ENCODE measurements around the gene AIG1.

The AIG1 gene

GRCh38 chr6:143262859-143263258 lies 202.2 kb downstream of the AIG1 start:
- Histone ChIP-seq H2AFZ (ENCODE audit: low read length) (no peak overlapping the region), H3K9me3 (replicated peaks; ENCODE audit: insufficient read depth, low read length) (no peaks in the 10 kb centered on the region), H3K4me1 (ENCODE audit: low read length) (no peaks in the 10 kb centered on the region), H3K27me3 (replicated peaks; ENCODE audit: insufficient read depth, low read length) (no peaks in the 10 kb centered on the region), H3K36me3 (replicated peaks; ENCODE audit: insufficient read depth, low read length) (no peaks in the 10 kb centered on the region), H3K79me2 (ENCODE audit: low read length) (no peaks in the 10 kb centered on the region), H3K4me3 (ENCODE audit: low read length) (no peak overlapping the region), H4K20me1 (ENCODE audit: insufficient read depth, low read length) (no peaks in the 10 kb centered on the region), H3F3A (ENCODE audit: insufficient read depth, low read length) (no peaks in the 10 kb centered on the region), H3K9me2 (replicated peaks; ENCODE audit: insufficient read depth, low read length) (no peaks in the 10 kb centered on the region), H3K4me2 (ENCODE audit: low read depth, low read length) (no peak overlapping the region), H3K9ac (ENCODE audit: low read length) (no peak overlapping the region), H3K27ac (ENCODE audit: low read length) (no peak overlapping the region)
- DNase-seq, result no peak
- TF ChIP-seq CTCF (IDR thresholded peaks at IDR 0.05; ENCODE audit: low read length) (no peak), EZH2 (optimal IDR thresholded peaks at IDR 0.05; ENCODE audit: low read depth, low read length) (no peak)

GRCh38 chr6:143264379-143264778 lies 203.7 kb downstream of the AIG1 start:
- Histone ChIP-seq H3K79me2 (ENCODE audit: low read length) (no peaks in the 10 kb centered on the region), H3K9ac (ENCODE audit: low read length) (no peak overlapping the region), H3K27ac (ENCODE audit: low read length) (no peak overlapping the region), H3K4me3 (ENCODE audit: low read length) (no peak overlapping the region), H4K20me1 (ENCODE audit: insufficient read depth, low read length) (no peaks in the 10 kb centered on the region), H3K4me1 (ENCODE audit: low read length) (no peaks in the 10 kb centered on the region), H3F3A (ENCODE audit: insufficient read depth, low read length) (no peaks in the 10 kb centered on the region), H3K9me2 (replicated peaks; ENCODE audit: insufficient read depth, low read length) (no peaks in the 10 kb centered on the region), H3K36me3 (replicated peaks; ENCODE audit: insufficient read depth, low read length) (no peaks in the 10 kb centered on the region), H3K4me2 (ENCODE audit: low read depth, low read length) (no peak overlapping the region), H2AFZ (ENCODE audit: low read length) (no peak overlapping the region), H3K9me3 (replicated peaks; ENCODE audit: insufficient read depth, low read length) (no peaks in the 10 kb centered on the region), H3K27me3 (replicated peaks; ENCODE audit: insufficient read depth, low read length) (no peaks in the 10 kb centered on the region)
- no peak for DNase-seq
- no peak for TF ChIP-seq EZH2 (optimal IDR thresholded peaks at IDR 0.05; ENCODE audit: low read depth, low read length)

GRCh38 chr6:143264986-143265764 lies 204.5 kb downstream of the AIG1 start:
- H3K27ac ChIP-seq (ENCODE audit: low read length), result no peak overlapping the region
- DNase-seq, result no peak
- H3F3A ChIP-seq (ENCODE audit: insufficient read depth, low read length), result no peaks in the 10 kb centered on the region

GRCh38 chr6:143267760-143268159 lies 207.1 kb downstream of the AIG1 start:
- Histone ChIP-seq H2AFZ (ENCODE audit: low read length) (no peak overlapping the region), H3K9ac (ENCODE audit: low read length) (no peak overlapping the region), H3K9me3 (replicated peaks; ENCODE audit: insufficient read depth, low read length) (no peaks in the 10 kb centered on the region), H3F3A (ENCODE audit: insufficient read depth, low read length) (no peaks in the 10 kb centered on the region), H3K4me3 (ENCODE audit: low read length) (no peak overlapping the region), H4K20me1 (ENCODE audit: insufficient read depth, low read length) (no peaks in the 10 kb centered on the region), H3K79me2 (ENCODE audit: low read length) (no peaks in the 10 kb centered on the region), H3K27me3 (replicated peaks; ENCODE audit: insufficient read depth, low read length) (no peaks in the 10 kb centered on the region), H3K4me1 (ENCODE audit: low read length) (no peaks in the 10 kb centered on the region), H3K9me2 (replicated peaks; ENCODE audit: insufficient read depth, low read length) (no peaks in the 10 kb centered on the region), H3K36me3 (replicated peaks; ENCODE audit: insufficient read depth, low read length) (no peaks in the 10 kb centered on the region), H3K27ac (ENCODE audit: low read length) (no peak overlapping the region), H3K4me2 (ENCODE audit: low read depth, low read length) (no peak overlapping the region)
- no peak for TF ChIP-seq CTCF (IDR thresholded peaks at IDR 0.05; ENCODE audit: low read length)
- TF ChIP-seq EZH2 (optimal IDR thresholded peaks at IDR 0.05; ENCODE audit: low read depth, low read length), result no peak
- DNase-seq, result no peak

More at GRCh38 chr6:143264986-143265764, 204.5 kb downstream of the AIG1 start:
- H3K9me3 ChIP-seq (replicated peaks; ENCODE audit: insufficient read depth, low read length), result no peaks in the 10 kb centered on the region
- no peaks in the 10 kb centered on the region for H3K27me3 ChIP-seq (replicated peaks; ENCODE audit: insufficient read depth, low read length)
- H3K4me2 ChIP-seq (ENCODE audit: low read depth, low read length), result no peak overlapping the region
- no peak for TF ChIP-seq EZH2 (optimal IDR thresholded peaks at IDR 0.05; ENCODE audit: low read depth, low read length)
- H2AFZ ChIP-seq (ENCODE audit: low read length), result no peak overlapping the region
- no peaks in the 10 kb centered on the region for H3K36me3 ChIP-seq (replicated peaks; ENCODE audit: insufficient read depth, low read length)
- H3K4me1 ChIP-seq (ENCODE audit: low read length), result no peaks in the 10 kb centered on the region
- H3K79me2 ChIP-seq (ENCODE audit: low read length), result no peaks in the 10 kb centered on the region
- H4K20me1 ChIP-seq (ENCODE audit: insufficient read depth, low read length), result no peaks in the 10 kb centered on the region
- H3K9ac ChIP-seq (ENCODE audit: low read length), result no peak overlapping the region
- no peak overlapping the region for H3K4me3 ChIP-seq (ENCODE audit: low read length)
- no peaks in the 10 kb centered on the region for H3K9me2 ChIP-seq (replicated peaks; ENCODE audit: insufficient read depth, low read length)

Data from MM.1S (cell line).